Measurements from ENCODE around the gene CCDC178. TPM values are rescaled to one million over a fixed set of nuclear protein-coding genes. Genes with fewer than 3 reads are reported as not detected.

The CCDC178 gene
- total and polyA plus RNA-seq, 2 donors (not counting 3 experiments of a cell fraction or from before 2014, with no cell fraction given): 0.80 to 1.6 TPM

DNA sequence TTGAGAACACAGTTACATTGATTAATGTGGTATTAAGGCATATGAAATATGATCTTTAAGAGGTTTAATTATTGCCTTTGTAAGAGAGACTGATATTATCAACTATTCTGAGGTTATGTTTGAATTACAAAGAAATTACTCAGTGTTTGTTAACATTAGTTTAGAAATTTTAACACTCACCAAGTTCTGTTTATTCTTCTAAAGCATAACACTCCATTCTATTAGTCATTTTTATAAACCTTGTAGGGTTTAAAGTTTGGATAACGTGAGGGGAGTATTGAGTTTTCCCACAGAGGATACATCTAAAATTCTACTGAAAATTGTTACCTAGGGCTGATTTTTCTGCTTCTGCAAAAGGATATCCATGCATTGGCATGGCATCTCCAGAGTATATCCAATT is 7.7 kb downstream of the CCDC178 start:
- H3K9me1 ChIP-seq (replicated peaks; ENCODE audit: control insufficient read depth, extremely low read depth, insufficient read depth, low read length): no peaks in the 10 kb centered on the region
- H3K4me1 ChIP-seq (ENCODE audit: control insufficient read depth, extremely low read depth, insufficient read depth, low read length): no peaks in the 10 kb centered on the region
- H2AFZ ChIP-seq (ENCODE audit: low read depth, low read length): no peak overlapping the region
- H3K4me2 ChIP-seq (ENCODE audit: insufficient read depth, low read length): no peak overlapping the region
- no peaks in the 10 kb centered on the region for H3K36me3 ChIP-seq (ENCODE audit: control insufficient read depth in 2 of 2, extremely low read depth in 1 of 2, insufficient read depth in 2 of 2, low read length in 2 of 2)
- no peak overlapping the region for H3K4me3 ChIP-seq (replicated peaks in 1 of 3; ENCODE audit: insufficient read depth in 1 of 3, low read depth in 1 of 3, low read length in 3 of 3)
- no peak for FAIRE-seq
- peaks cover 0 to 9% of the 10 kb centered on the region in 2 experiments for H3K27me3 ChIP-seq (ENCODE audit: control insufficient read depth in 2 of 2, insufficient read depth in 2 of 2, low read length in 2 of 2)
- intact Hi-C loops (cut with micrococcal nuclease): no loop called here
- H3K9me3 ChIP-seq (replicated peaks; ENCODE audit: control insufficient read depth, insufficient read depth, low read length): no peaks in the 10 kb centered on the region
- no peak for TF ChIP-seq POLR2AphosphoS5 (IDR thresholded peaks at IDR 0.05; ENCODE audit: insufficient read depth, low read depth, low read length)
- TF ChIP-seq EZH2 (IDR thresholded peaks at IDR 0.05; ENCODE audit: borderline replicate concordance, low read depth, low read length, severe bottlenecking): no peak
- no peak for TF ChIP-seq FOS (IDR thresholded peaks at IDR 0.05; ENCODE audit: borderline replicate concordance, insufficient read depth, low read length)
- no peak for TF ChIP-seq MYC (IDR thresholded peaks at IDR 0.05; ENCODE audit: low read depth, low read length)
- TF ChIP-seq GATA2 (IDR thresholded peaks at IDR 0.05; ENCODE audit: insufficient read depth, insufficient read length, low read depth, low read length): no peak
- TF ChIP-seq, protein P1, sequence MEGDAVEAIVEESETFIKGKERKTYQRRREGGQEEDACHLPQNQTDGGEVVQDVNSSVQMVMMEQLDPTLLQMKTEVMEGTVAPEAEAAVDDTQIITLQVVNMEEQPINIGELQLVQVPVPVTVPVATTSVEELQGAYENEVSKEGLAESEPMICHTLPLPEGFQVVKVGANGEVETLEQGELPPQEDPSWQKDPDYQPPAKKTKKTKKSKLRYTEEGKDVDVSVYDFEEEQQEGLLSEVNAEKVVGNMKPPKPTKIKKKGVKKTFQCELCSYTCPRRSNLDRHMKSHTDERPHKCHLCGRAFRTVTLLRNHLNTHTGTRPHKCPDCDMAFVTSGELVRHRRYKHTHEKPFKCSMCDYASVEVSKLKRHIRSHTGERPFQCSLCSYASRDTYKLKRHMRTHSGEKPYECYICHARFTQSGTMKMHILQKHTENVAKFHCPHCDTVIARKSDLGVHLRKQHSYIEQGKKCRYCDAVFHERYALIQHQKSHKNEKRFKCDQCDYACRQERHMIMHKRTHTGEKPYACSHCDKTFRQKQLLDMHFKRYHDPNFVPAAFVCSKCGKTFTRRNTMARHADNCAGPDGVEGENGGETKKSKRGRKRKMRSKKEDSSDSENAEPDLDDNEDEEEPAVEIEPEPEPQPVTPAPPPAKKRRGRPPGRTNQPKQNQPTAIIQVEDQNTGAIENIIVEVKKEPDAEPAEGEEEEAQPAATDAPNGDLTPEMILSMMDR (IDR thresholded peaks at IDR 0.05; ENCODE audit: extremely low read depth in 1 of 2, insufficient read depth in 1 of 2, low read depth in 1 of 2, low read length in 2 of 2): no peak
- TF ChIP-seq, protein P2, sequence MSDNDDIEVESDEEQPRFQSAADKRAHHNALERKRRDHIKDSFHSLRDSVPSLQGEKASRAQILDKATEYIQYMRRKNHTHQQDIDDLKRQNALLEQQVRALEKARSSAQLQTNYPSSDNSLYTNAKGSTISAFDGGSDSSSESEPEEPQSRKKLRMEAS (IDR thresholded peaks at IDR 0.05; ENCODE audit: insufficient read depth, insufficient read length): no peak
- TF ChIP-seq POLR2A (IDR thresholded peaks at IDR 0.05; ENCODE audit: low read depth, low read length): no peak
- no peak for TF ChIP-seq JUN (IDR thresholded peaks at IDR 0.05; ENCODE audit: borderline replicate concordance, insufficient read depth, insufficient read length, low read depth)
- no peak overlapping the region for H3K9ac ChIP-seq (replicated peaks; ENCODE audit: extremely low read depth, insufficient read depth, low read length)
- POLR2A ChIA-PET: no interaction called here
- no TSS peak for BruUV-seq (replicated peaks)
- H3K27ac ChIP-seq (ENCODE audit: insufficient read depth, low read depth, low read length): no peak overlapping the region
- dilution Hi-C loops (cut with MboI; ENCODE audit: extremely low pct_ligation_motif_present, low sequenced_read_pairs): no loop called here
- CTCF ChIA-PET: no interaction called here
- no peaks in the 10 kb centered on the region for H3K79me2 ChIP-seq (ENCODE audit: control insufficient read depth, insufficient read depth, low read length)
- H4K20me1 ChIP-seq (replicated peaks; ENCODE audit: control insufficient read depth, extremely low read depth, insufficient read depth, low read length): no peaks in the 10 kb centered on the region
- no peak for DNase-seq (ENCODE audit: low read depth, low spot score)
